GM19193 (cell line): ENCODE measurements around the gene PPP1CC.

Experiments used
- POLR2A ChIP-seq: IDR thresholded peaks from 4 replicates; pipeline ENCODE4 v1.6.1; 2011; ENCODE audit not compliant: insufficient read depth, insufficient read length; ENCODE audit errors: extremely low read depth

The PPP1CC gene

DNA sequence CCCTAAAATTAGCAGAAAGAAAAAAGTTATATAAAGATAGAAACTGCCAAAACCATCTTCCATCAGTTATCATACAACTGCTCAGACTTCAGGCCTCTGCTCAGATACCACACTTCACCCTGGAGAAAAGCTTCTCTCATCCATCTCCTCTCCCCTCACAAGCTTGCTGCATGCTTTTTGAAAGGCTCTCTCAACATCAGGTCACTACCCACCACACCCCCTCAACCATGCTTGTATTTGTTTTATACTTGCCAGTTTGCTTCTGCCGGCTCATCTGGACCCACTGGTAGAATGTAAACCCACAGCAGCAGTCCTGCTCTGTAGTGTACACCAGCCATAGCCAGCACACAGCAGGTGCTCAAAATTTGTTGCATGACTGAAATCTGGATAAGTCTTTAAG, 8.8 kb downstream of the PPP1CC start:
- no peak for TF ChIP-seq POLR2A

DNA sequence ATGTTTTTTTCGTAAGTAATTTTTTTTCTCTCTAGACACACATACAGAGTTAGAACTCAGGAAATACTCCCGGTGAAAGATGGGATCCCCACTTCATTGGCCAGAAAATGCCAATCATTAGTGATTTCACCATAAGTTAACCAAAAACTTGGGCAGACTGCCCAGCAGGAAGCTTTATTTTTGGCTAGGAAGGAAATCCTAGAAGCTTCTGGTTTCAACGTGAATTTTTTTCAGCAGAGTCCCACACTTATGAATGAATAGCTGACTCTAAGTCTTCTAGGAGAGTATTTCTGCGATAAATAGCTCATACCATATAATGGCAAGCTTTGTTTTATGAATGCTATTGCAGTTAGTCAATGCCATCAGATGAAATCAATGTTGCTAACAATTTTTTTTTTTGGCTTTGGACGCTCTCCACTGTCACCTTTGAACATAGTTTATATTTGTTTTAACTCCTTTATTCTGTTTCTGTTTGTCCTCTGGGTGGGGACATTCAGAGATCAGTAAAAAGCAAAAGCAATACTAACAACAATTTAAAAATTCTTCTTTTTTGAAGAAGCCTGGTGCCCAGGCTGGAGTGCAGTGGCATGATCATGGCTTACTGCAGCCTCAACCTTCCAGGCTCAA, 9.5 kb downstream of the PPP1CC start:
- TF ChIP-seq POLR2A, result no peak

DNA sequence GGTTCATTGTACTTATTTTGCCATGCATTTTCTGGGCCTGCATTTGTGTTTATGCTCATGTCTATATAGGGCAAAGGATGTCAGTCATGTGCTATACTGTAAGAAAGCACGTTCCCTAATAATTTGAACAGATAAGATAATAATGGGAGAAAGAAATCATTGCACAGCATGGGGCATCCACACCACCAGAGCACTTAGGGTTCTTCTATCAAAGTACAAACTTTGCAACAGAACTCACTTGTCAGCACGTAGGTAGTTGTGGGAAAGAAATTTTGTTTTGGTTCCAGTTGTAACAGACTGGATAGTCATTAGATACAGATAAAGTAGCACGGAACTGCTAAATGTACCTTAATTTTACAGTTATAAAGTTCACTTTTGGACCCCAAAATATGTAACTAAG, 10.1 kb downstream of the PPP1CC start:
- TF ChIP-seq POLR2A, result no peak

DNA sequence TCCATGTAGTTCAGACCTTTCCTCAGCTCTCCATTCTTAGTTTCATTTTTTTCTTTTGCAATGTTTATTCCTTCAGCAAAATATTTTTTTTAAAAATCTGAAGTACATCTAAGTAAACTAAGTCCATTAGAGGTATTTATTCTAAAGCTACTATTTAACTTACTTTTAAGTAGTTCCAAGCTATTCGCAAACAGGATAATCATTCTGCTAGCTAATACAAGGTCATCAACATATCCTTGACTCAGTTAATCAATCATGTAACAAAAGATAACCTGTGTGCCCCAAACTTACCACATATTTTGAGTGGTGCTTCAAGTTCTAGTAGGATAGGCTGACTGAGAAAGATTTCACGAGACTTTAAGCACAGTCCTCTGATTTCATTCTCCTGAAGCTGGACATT, 11.2 kb downstream of the PPP1CC start:
- no peak for TF ChIP-seq POLR2A

DNA sequence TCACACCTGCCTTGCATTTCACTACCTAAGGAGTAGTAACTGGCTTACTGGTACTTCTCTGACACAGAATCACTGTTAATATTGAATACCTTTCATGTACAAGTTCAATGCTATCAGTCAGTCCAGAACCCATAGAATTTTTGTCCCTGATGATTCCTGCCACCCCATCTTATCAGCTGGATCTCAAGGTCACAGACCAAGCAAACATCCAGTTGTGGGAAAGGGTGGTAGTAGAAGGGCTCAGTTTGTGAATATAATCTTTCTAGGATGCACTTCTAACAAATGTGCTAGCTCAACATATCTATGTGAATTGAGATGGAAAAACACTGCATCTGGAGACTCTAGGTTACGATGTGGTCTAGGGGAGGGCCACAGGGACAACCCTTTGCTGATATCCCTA, 14.1 kb downstream of the PPP1CC start:
- TF ChIP-seq POLR2A, result no peak

DNA sequence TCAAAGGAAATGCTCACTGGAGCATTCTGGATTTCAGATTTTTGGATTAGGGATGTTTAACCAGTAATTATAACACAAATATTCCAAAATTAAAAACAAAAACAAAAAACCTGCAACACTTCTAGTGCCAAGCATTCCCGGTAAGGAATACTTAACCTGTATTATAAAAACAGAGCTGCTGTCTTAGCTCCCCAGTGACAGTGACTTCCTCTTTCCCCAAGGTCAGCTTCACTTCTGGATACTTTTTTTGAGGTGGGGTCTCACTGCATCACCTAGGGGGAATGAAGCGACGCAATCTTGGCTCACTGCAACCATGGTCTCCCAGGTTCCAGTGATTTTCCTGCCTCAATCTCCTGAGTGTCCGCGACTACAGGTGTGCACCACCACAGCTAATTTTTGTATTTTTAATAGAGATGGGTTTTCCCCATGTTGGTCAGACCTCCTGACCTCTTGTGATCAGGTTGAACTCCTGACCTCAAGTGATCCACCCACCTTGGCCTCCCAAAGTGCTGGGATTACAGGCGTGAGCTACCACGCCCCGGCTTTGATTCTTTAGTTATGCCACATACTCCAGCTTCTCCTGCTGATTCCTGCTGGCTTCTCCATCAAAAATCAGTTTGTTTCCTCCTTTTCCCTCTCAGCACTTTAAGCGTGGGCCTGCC, 15.9 kb downstream of the PPP1CC start:
- TF ChIP-seq POLR2A, result no peak

DNA sequence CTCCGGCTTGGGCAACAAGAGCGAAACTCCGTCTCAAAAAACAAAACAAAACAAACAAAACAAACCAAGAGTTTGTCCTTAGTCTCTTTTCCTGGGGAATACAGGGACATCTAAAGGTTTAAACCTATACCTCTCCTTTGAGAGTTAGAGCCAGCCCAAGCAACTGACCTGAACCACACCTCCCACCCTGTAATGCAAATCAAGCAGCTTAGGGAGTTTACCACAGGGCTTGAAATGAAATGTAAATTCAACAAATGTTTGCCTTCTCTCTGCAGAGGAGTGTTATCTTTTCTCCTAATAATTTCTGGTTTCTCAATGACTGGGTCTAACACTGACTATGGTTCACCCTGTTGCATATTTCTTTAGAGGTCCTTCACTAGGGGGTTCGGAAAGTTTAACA, 16.7 kb downstream of the PPP1CC start:
- no peak for TF ChIP-seq POLR2A

DNA sequence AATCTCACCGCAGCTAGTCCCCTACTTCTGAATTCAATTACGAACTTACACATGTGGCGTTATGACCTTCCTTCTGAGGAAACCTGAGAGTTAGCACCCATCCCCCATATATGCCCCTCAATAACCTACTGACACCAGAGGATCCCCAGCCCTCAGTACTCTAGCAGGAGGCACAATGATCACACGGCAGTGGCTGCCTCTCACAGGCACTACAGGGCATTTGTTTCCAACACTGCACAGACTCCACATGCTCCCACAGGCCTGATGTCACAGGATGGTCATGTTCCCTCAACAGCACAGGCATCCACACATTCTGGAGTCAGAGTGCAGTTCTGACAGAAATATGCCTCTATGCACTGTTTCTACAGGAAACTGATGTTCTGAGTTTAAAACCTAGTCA, 17.4 kb downstream of the PPP1CC start:
- TF ChIP-seq POLR2A, result no peak

DNA sequence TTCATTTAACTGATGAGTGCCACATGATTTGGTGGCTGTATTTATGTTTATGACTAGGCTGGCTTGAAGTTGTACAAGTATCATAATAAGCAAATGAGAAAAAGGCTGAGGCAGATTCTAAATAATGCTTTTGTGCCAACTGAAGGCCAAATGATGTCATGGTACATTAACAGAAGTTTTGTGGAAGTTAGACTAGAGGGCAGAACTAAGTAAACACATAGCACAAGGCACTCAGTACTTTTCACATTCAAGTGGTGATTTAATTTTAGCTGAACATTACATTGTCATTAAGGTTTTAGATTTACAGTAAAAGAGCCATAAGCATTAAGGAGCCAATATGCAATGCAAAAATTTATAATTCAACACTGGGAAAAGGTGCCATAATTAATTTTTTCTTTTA, 21.1 kb downstream of the PPP1CC start:
- no peak for TF ChIP-seq POLR2A

DNA sequence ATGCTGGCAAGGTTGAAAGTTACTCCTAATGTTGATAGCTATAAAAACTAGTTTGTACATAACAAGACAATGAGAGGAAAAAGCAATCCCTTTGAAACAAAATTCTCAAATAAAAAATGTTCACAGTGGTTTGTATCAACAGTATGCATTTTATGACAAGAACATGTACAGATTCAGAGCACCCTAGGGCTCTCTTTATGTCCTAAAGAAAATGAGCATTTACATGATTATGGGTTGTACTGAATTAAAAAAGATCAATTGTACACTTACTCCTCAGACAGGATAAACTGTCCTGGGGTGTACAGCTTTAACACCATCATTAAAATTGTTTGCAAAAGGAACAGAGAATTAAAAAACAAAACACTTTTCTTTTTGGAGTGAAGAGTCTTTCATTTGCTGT, 22.2 kb downstream of the PPP1CC start:
- no peak for TF ChIP-seq POLR2A

DNA sequence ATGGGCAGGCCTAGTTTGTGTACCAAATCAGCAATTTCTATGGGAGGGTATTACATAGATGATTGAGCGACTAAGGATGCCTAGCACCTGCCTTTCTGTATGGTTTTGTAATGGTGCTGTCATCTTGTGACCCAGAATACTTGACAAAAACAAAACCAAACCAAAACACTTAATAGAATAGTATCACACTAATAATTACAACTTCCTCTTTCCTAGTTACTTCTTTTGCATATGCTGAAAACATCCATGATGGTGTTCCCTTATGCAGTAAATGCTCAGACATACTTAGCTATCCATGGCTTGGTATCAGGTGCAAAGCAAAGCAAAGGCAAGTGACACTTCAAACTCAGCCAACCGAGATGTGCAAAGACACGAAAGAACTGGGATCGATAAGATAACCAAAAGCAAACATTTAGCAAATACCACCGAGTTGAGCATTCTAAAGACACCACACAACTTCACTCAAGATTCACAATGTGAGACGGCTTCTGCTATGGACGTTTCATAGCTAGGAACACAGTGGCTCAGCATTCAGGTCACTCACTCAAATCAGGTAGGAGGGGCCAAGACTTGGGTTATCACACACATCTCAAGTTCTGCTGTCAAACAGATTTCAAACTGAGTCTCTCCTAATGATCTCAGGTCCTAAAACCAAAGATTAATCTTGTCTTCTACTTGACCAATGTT, 24.3 kb downstream of the PPP1CC start:
- no peak for TF ChIP-seq POLR2A

DNA sequence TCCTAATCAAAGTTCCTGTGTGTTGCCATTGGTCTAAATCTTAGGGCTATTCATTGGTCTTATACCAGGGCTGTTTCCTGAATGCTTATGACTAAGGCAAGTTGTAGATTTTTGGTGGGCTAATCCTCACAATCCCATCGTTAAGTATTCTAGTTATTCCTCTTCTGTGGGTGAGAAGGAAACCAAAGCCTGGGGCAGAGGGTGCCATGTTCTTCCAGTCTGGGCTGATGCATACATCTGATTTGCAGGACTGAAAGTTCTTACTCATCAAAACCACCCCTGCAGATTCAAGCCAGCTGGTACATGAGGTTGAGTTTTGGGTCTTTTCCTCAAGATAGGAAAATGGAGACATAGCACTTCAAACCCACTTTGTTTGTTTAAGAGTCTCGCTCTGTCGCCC, 25.7 kb downstream of the PPP1CC start:
- TF ChIP-seq POLR2A, result no peak

DNA sequence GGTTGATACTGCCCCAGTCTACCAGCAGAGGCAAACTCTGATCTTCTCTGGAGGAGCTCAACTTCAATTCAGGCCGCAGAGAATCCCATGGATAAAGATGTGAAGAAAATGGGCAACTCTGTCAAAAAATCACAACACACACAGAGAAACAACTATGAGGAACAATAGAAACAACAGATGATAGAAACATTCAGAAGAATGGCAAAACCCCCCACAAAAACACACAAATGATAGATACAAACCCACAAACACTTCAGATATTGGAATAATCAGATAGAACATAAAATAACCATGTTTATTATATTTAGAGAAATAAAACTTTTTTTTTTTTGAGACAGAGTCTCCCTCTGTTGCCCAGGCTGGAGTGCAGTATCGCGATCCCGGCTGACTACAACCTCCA, 33.8 kb downstream of the PPP1CC start:
- TF ChIP-seq POLR2A, result no peak

DNA sequence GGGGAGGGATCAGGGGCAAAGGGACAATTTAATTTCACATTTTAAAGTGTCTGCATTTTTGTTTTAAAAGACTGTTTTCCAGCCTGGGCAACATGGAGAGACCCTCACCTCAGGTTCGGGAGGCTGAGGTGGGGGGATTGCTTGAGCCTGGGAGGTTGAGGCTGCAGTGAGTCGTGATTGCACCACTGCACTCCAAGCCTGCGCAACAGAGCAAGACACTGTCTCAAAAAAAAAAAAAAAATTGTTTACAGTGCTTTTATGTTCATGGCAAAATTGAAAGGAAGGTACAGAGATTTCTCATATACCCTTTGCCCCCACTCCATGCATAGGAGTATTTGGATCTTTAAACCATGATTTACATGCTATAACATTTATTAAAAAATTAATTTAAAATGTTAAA, 37.4 kb downstream of the PPP1CC start:
- no peak for TF ChIP-seq POLR2A

DNA sequence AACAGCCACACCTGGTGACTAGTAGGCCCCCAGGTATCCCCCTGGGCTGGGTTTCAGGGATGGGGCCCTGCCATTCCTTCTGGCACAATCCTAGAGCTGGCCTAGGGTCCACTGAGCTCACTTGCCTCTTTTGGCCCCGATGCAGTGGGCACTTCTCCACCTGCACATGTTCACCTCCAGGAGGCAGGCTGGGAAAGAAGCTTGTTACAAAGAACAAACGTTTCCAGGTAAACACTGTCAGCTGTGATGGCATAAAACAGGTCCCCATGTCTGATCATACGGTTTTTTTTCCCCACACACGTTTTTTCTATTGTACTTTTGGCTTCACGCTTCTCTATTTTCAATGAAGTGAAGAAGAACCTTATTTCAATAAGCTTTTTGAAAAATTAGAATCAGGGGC, 37.9 kb downstream of the PPP1CC start:
- TF ChIP-seq POLR2A, result no peak

DNA sequence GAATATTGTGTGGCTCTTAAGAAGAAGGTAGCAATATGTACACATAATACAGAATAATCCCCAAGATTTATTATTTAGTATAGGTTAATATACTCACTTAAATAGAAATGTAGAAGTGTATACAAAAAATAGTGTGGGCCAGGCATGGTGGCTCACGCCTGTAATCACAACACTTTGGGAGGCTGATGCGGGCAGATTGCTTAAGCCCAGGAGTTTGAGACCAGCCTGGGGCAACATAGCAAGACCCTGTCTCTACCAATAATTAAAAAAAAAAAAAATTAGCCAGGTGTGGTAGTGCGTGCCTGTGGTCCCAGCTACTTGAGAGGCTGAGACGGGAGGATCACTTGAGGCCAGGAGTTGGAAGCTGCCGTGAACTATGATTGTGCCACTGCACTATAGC, 38.5 kb downstream of the PPP1CC start:
- TF ChIP-seq POLR2A, result no peak
